Naive thymus-derived CD4-positive, alpha-beta T cell (primary cell): Measurements from ENCODE around the gene GMPS. TPM values are rescaled to one million over a fixed set of nuclear protein-coding genes. Genes with fewer than 3 reads are reported as not detected.
"Not testable (repeated sequence)": the region's sequence is repeated elsewhere in the genome, so short reads cannot be mapped to it uniquely, and the experiment has no call there.

Experiments
- ATAC-seq: fragments of 150-1000 bp; cut with Tn5 transposase; 2 replicates; pipeline ENCODE4 v1.10.0; 2021; ENCODE audit warnings: mild to moderate bottlenecking, moderate library complexity
- CTCF ChIA-PET: fragments of 350-600 bp; sonication (Branson Sonifier 250); formaldehyde crosslinking; loops from one replicate; lab custom pipeline; 2021; ENCODE audit warnings: antibody characterized with exemption; lab: Charles Lee
- POLR2A ChIA-PET: fragments of 350-600 bp; sonication (Branson Sonifier 250); formaldehyde crosslinking; loops from one replicate; lab custom pipeline; 2021; ENCODE audit warnings: antibody characterized with exemption, inconsistent platforms; lab: Charles Lee
- DNase-seq, 9 donors: peaks; one replicate each; pipeline versions ENCODE4 v3.0.0 to v3.0.0-alpha.2; 2020 to 2022; ENCODE audit warnings: mixed read lengths in 1 of 9
- H3K27ac ChIP-seq: one replicate; pipeline ENCODE4 v1.7.0; 2013; ENCODE audit warnings: mild to moderate bottlenecking, low read depth, low read length, moderate library complexity
- H3K27me3 ChIP-seq, 2 donors: one replicate each; pipeline ENCODE4 v1.7.0; 2013; ENCODE audit warnings: low read length in 2 of 2, mild to moderate bottlenecking in 2 of 2, moderate library complexity in 2 of 2; ENCODE audit not compliant: control insufficient read depth in 2 of 2, insufficient read depth in 2 of 2
- H3K36me3 ChIP-seq, 3 experiments: 1 replicate in 2 of 3; 2 replicates in 1 of 3; pipeline ENCODE4 v1.7.0; 2013; ENCODE audit warnings: low read length in 3 of 3, mild to moderate bottlenecking in 3 of 3, moderate library complexity in 1 of 3; ENCODE audit not compliant: insufficient read depth in 3 of 3, control insufficient read depth in 2 of 3
- H3K4me1 ChIP-seq, 2 donors: one replicate each; pipeline ENCODE4 v1.7.0; 2013; ENCODE audit warnings: low read length in 2 of 2, mild to moderate bottlenecking in 2 of 2, moderate library complexity in 1 of 2; ENCODE audit not compliant: control insufficient read depth in 2 of 2, insufficient read depth in 2 of 2
- H3K4me3 ChIP-seq: 2 replicates; pipeline ENCODE4 v1.7.0; 2013; ENCODE audit warnings: mild to moderate bottlenecking, low read length
- H3K9me3 ChIP-seq, 3 experiments: 1 replicate in 2 of 3; 2 replicates in 1 of 3; pipeline ENCODE4 v1.7.0; 2013; ENCODE audit warnings: low read length in 3 of 3; ENCODE audit not compliant: control insufficient read depth in 2 of 3
- H3K27ac Mint-ChIP-seq, 9 donors: one replicate each; pipeline ENCODE4 v1.8.0; 2020 to 2022; ENCODE audit warnings: mixed read lengths in 9 of 9, mild to moderate bottlenecking in 8 of 9, moderate library complexity in 5 of 9, inconsistent platforms in 2 of 9
- H3K27me3 Mint-ChIP-seq, 5 donors: one replicate each; pipeline ENCODE4 v1.8.0; 2021 to 2022; ENCODE audit warnings: mixed read lengths in 5 of 5, mild to moderate bottlenecking in 1 of 5
- H3K36me3 Mint-ChIP-seq, 5 donors: one replicate each; pipeline ENCODE4 v1.8.0; 2020 to 2022; ENCODE audit warnings: mixed read lengths in 5 of 5, mild to moderate bottlenecking in 3 of 5, inconsistent platforms in 1 of 5
- H3K4me1 Mint-ChIP-seq, 7 donors: one replicate each; pipeline ENCODE4 v1.8.0; 2020 to 2022; ENCODE audit warnings: mixed read lengths in 7 of 7, mild to moderate bottlenecking in 3 of 7, inconsistent platforms in 1 of 7
- H3K4me3 Mint-ChIP-seq, 10 donors: one replicate each; pipeline ENCODE4 v1.8.0; 2020 to 2022; ENCODE audit warnings: mild to moderate bottlenecking in 10 of 10, mixed read lengths in 10 of 10, moderate library complexity in 6 of 10, inconsistent platforms in 2 of 10
- H3K9me3 Mint-ChIP-seq, 11 donors: one replicate each; pipeline ENCODE4 v1.8.0; 2020 to 2022; ENCODE audit warnings: mixed read lengths in 11 of 11, mild to moderate bottlenecking in 4 of 11, inconsistent platforms in 1 of 11, moderate library complexity in 1 of 11
- intact Hi-C, 2 donors: fragments of 100-400 bp; cut with micrococcal nuclease; formaldehyde crosslinking; loops; one replicate each; pipeline ENCODE4 v1.15.1; 2023
- polyA plus RNA-seq, 2 donors: library from polyadenylated mRNA; unstranded; fragments of 300-500 nt; fragmentation: Illumina TruSeq; gene quantifications; one replicate each; pipeline ENCODE4 v1.2.3, GENCODE V29; 2021
- total RNA-seq, 6 experiments: library from RNA in 5 of 6; stranded (reverse) in 5 of 6; gene quantifications; 1 replicate in 5 of 6; 2 replicates in 1 of 6; pipeline ENCODE4 v1.2.3 and lab custom pipeline; 2021 to 2026

GMPS gene
- total and polyA plus RNA-seq, 7 experiments from 2014 or later: 36.3 to 85.1 (median 47.5) TPM

GRCh38 chr3:155884292-155884691 lies 13.8 kb downstream of the GMPS start:
- ATAC-seq: no peak
- Histone ChIP-seq H3K9me3 (no peaks in the 10 kb centered on the region), H3K27me3 (no peaks in the 10 kb centered on the region), H3K27ac (no peak overlapping the region), H3K4me1 (peaks cover 0 to 3% of the 10 kb centered on the region in 2 donors), H3K36me3 (no peaks in the 10 kb centered on the region), H3K4me3 (no peak overlapping the region)
- H3K4me3 Mint-ChIP-seq: no peak overlapping the region
- DNase-seq: no peak
- intact Hi-C loops: no loop called here
- H3K27me3 Mint-ChIP-seq: no peaks in the 10 kb centered on the region
- H3K27ac Mint-ChIP-seq: peak overlapping the region in 1 of 9 donors; percentile 22
- peaks cover 0 to 3% (median 0%) of the 10 kb centered on the region in 5 donors for H3K36me3 Mint-ChIP-seq
- H3K9me3 Mint-ChIP-seq: no peaks in the 10 kb centered on the region
- ChIA-PET POLR2A (interaction anchor here (0.5 kb wide), 1 partner anchor 16 kb away, joined by 3 read pairs; no protein-coding TSS in a partner anchor), CTCF (no interaction called here)
- H3K4me1 Mint-ChIP-seq: peaks cover 34 to 67% (median 57%) of the 10 kb centered on the region in 7 donors

- H3K4me1 Mint-ChIP-seq: peaks cover 31 to 67% (median 58%) of the 10 kb centered on the region in 7 donors
- peak overlapping the region in 1 of 9 donors; percentile 42 for H3K27ac Mint-ChIP-seq
- ChIA-PET CTCF (no interaction called here), POLR2A (no interaction called here)
- Histone ChIP-seq H3K27me3 (no peaks in the 10 kb centered on the region), H3K9me3 (no peaks in the 10 kb centered on the region), H3K4me1 (no peaks in the 10 kb centered on the region), H3K4me3 (no peak overlapping the region), H3K36me3 (no peaks in the 10 kb centered on the region), H3K27ac (no peak overlapping the region)
- DNase-seq (no peak), ATAC-seq (no peak)
- peaks cover 0 to 3% (median 0%) of the 10 kb centered on the region in 5 donors for H3K36me3 Mint-ChIP-seq
- H3K27me3 Mint-ChIP-seq: no peaks in the 10 kb centered on the region
- no peaks in the 10 kb centered on the region for H3K9me3 Mint-ChIP-seq
- intact Hi-C loops: no loop called here
- H3K4me3 Mint-ChIP-seq: no peak overlapping the region
These were observed 14.8 kb downstream of the GMPS start for GRCh38 chr3:155885292-155885691.

- H3K27me3 ChIP-seq, H3K9me3 Mint-ChIP-seq, ATAC-seq, H3K4me1 ChIP-seq, DNase-seq, H3K9me3 ChIP-seq, H3K4me3 Mint-ChIP-seq, H3K36me3 ChIP-seq, POLR2A ChIA-PET, CTCF ChIA-PET, H3K27ac ChIP-seq, H3K27me3 Mint-ChIP-seq, H3K4me3 ChIP-seq, H3K36me3 Mint-ChIP-seq, intact Hi-C loops: not testable (repeated sequence)
- Mint-ChIP-seq H3K4me1 (peaks cover 31 to 68% (median 58%) of the 10 kb centered on the region in 7 donors), H3K27ac (peak overlapping the region in 1 of 9 donors; percentile 42)
These were observed 15.9 kb downstream of the GMPS start for GRCh38 chr3:155886348-155886747.

- intact Hi-C loops: no loop called here
- Mint-ChIP-seq H3K9me3 (no peaks in the 10 kb centered on the region), H3K27ac (peak overlapping the region in 1 of 9 donors; percentile 22), H3K4me3 (no peak overlapping the region), H3K4me1 (peaks cover 30 to 62% (median 53%) of the 10 kb centered on the region in 7 donors), H3K27me3 (no peaks in the 10 kb centered on the region), H3K36me3 (peaks cover 0 to 3% (median 0%) of the 10 kb centered on the region in 5 donors)
- ChIA-PET CTCF (no interaction called here), POLR2A (no interaction called here)
- Histone ChIP-seq H3K4me3 (no peak overlapping the region), H3K4me1 (no peaks in the 10 kb centered on the region), H3K36me3 (no peaks in the 10 kb centered on the region), H3K27me3 (no peaks in the 10 kb centered on the region), H3K27ac (no peak overlapping the region), H3K9me3 (no peaks in the 10 kb centered on the region)
- no peak for DNase-seq
- ATAC-seq: no peak
These were observed 16.5 kb downstream of the GMPS start for GRCh38 chr3:155886915-155887314.

GRCh38 chr3:155889212-155889611 lies 18.8 kb downstream of the GMPS start:
- Histone ChIP-seq H3K4me3 (no peak overlapping the region), H3K9me3 (no peaks in the 10 kb centered on the region), H3K27me3 (no peaks in the 10 kb centered on the region), H3K4me1 (no peaks in the 10 kb centered on the region), H3K36me3 (peaks cover 0 to 5% (median 0%) of the 10 kb centered on the region in 3 experiments), H3K27ac (no peak overlapping the region)
- H3K36me3 Mint-ChIP-seq: peaks cover 0 to 9% (median 6%) of the 10 kb centered on the region in 5 donors
- H3K4me3 Mint-ChIP-seq: no peak overlapping the region
- no peaks in the 10 kb centered on the region for H3K27me3 Mint-ChIP-seq
- DNase-seq: no peak
- H3K9me3 Mint-ChIP-seq: no peaks in the 10 kb centered on the region
- H3K27ac Mint-ChIP-seq: peak overlapping the region in 2 of 9 donors; percentile 51 to 63
- ChIA-PET POLR2A (no interaction called here), CTCF (no interaction called here)
- intact Hi-C loops: no loop called here
- peaks cover 28 to 54% (median 45%) of the 10 kb centered on the region in 7 donors for H3K4me1 Mint-ChIP-seq
- ATAC-seq: no peak

GRCh38 chr3:155889952-155890351 lies 19.5 kb downstream of the GMPS start:
- no peak for DNase-seq
- Mint-ChIP-seq H3K4me3 (no peak overlapping the region), H3K36me3 (peaks cover 0 to 15% (median 11%) of the 10 kb centered on the region in 5 donors), H3K4me1 (peaks cover 28 to 47% (median 40%) of the 10 kb centered on the region in 7 donors), H3K27me3 (no peaks in the 10 kb centered on the region), H3K27ac (peak overlapping the region in 1 of 9 donors; percentile 17), H3K9me3 (no peaks in the 10 kb centered on the region)
- peaks cover 0 to 10% (median 0%) of the 10 kb centered on the region in 3 experiments for H3K36me3 ChIP-seq
- no peaks in the 10 kb centered on the region for H3K9me3 ChIP-seq
- no peak overlapping the region for H3K27ac ChIP-seq
- H3K4me3 ChIP-seq: no peak overlapping the region
- CTCF ChIA-PET: no interaction called here
- no peaks in the 10 kb centered on the region for H3K4me1 ChIP-seq
- no peak for ATAC-seq
- POLR2A ChIA-PET: no interaction called here
- intact Hi-C loops: no loop called here
- H3K27me3 ChIP-seq: no peaks in the 10 kb centered on the region

GRCh38 chr3:155890671-155891190 lies 20.3 kb downstream of the GMPS start:
- no peaks in the 10 kb centered on the region for H3K27me3 ChIP-seq
- ChIA-PET POLR2A (no interaction called here), CTCF (no interaction called here)
- Mint-ChIP-seq H3K9me3 (no peaks in the 10 kb centered on the region), H3K4me3 (no peak overlapping the region), H3K4me1 (peaks cover 28 to 48% (median 39%) of the 10 kb centered on the region in 7 donors), H3K36me3 (peaks cover 0 to 21% (median 17%) of the 10 kb centered on the region in 5 donors), H3K27me3 (no peaks in the 10 kb centered on the region), H3K27ac (no peak overlapping the region)
- DNase-seq: no peak
- intact Hi-C loops: no loop called here
- no peaks in the 10 kb centered on the region for H3K4me1 ChIP-seq
- H3K36me3 ChIP-seq: peaks cover 0 to 15% (median 0%) of the 10 kb centered on the region in 3 experiments
- no peaks in the 10 kb centered on the region for H3K9me3 ChIP-seq
- no peak overlapping the region for H3K4me3 ChIP-seq
- ATAC-seq: no peak
- no peak overlapping the region for H3K27ac ChIP-seq
